Stimulated activated naive CD8-positive, alpha-beta T cell treated with anti-CD3 and anti-CD28 coated beads, Interleukin-15, amount 100 ng/mL, for 72 hours (primary cell): ENCODE data around the gene MRPS18A.
A peak's percentile ranks its signal among the peaks of the same experiment; 100 is the strongest.

ENCODE experiments used
- ATAC-seq: fragments of 150-1000 bp; cut with Tn5 transposase; 2 replicates; pipeline ENCODE4 v1.10.0; 2021; ENCODE audit warnings: mild to moderate bottlenecking, moderate library complexity
- DNase-seq, 2 donors: peaks; one replicate each; pipeline ENCODE4 v3.0.0; 2021 to 2022
- H3K27ac Mint-ChIP-seq, 2 donors: one replicate each; pipeline ENCODE4 v1.8.0; 2022; ENCODE audit warnings: mild to moderate bottlenecking in 2 of 2, mixed read lengths in 2 of 2, moderate library complexity in 2 of 2
- H3K27me3 Mint-ChIP-seq: one replicate; pipeline ENCODE4 v1.8.0; 2022; ENCODE audit warnings: mixed read lengths
- H3K4me1 Mint-ChIP-seq: one replicate; pipeline ENCODE4 v1.8.0; 2022; ENCODE audit warnings: mild to moderate bottlenecking, mixed read lengths
- H3K4me3 Mint-ChIP-seq, 2 donors: one replicate each; pipeline ENCODE4 v1.8.0; 2022; ENCODE audit warnings: mild to moderate bottlenecking in 2 of 2, mixed read lengths in 2 of 2, moderate library complexity in 1 of 2
- H3K9me3 Mint-ChIP-seq, 2 donors: one replicate each; pipeline ENCODE4 v1.8.0; 2022; ENCODE audit warnings: mixed read lengths in 2 of 2

Gene MRPS18A

DNA sequence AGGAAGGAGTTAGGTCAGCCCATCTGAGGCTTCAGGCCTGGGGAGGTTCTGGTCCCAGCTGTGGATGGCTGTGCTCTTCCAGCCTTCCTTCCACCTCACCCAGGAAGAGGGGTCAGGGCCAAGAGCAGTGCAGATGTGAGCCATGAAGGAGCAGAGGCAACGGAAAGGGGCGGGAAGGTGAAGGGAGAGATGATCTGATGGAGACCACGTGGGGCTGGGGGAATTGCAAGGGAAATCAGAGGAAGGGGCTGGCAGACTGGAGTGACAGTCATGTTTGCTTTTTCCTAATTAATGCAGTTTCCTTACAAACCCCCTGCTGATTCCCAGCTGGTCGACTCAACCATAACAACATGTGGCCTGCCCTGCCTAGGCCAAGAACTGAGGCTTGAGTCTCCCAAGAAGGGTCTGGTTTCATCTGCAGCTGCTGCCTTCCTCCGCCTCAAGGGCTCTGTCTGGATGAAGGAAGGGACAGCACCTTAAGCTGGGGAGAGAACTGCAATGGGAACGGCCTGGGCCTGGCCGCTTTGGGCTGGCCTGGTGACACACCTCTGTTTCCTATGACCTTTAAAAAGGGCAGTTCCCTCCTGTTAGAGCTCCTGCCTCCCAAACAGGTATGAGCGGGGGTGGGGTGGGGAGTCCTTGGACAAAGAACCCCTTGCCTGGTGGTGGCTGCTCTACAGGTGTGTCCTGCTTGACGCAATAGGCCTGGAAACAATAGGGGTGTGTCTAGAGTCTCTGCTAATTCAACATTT is 7.8 kb upstream of the MRPS18A start:
- ATAC-seq (no peak), DNase-seq (no peak)
- H3K4me3 Mint-ChIP-seq: no peak overlapping the region
- H3K27me3 Mint-ChIP-seq: peaks cover 37% of the 10 kb centered on the region
- H3K4me1 Mint-ChIP-seq: no peaks in the 10 kb centered on the region
- H3K27ac Mint-ChIP-seq: peak overlapping the region in 1 of 2 donors; percentile 26
- no peaks in the 10 kb centered on the region for H3K9me3 Mint-ChIP-seq

DNA sequence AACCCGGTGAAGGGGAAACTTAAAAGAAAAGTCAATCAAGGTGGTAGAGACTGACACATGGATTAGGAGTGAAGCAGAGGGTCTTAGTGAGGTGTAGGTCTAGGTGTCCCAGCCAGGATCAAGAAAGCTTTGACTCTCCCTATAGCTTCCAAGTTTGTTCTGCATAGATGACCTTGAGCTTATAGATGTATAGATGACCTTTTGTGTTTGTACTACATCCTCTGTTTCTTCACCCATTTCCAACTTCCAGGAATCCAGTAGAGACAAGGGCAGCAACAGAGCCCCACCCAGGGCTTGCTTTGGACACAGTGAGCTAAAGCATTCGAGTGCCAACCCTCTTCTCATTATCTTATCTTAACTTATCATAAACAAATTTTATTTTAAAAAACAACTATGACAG is 1.8 kb upstream of the MRPS18A start:
- DNase-seq: no peak
- Mint-ChIP-seq H3K4me3 (no peak overlapping the region), H3K27ac (no peak overlapping the region), H3K4me1 (peaks cover 30% of the 10 kb centered on the region), H3K9me3 (no peaks in the 10 kb centered on the region), H3K27me3 (peaks cover 3% of the 10 kb centered on the region)
- no peak for ATAC-seq

DNA sequence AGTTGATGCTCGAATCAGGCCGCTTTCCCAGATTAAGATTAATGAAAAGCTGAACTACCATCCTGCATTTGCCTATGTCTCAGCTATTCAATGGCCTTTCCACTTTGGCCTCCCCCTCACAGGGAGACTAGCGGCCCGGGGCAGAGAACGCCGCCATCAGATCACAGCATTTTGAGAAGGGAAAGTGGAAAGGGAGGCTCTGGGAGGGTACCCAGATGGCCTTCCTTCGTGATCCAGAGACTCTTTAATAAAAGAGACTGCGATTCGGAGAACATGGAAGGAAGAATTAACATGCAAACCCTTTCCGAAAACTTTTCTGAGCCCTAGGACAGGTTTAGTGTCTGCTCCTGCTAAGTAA is 533 bp downstream of the MRPS18A start:
- Mint-ChIP-seq H3K27me3 (no peaks in the 10 kb centered on the region), H3K27ac (peak overlapping the region; percentile 90 to 98), H3K4me1 (peaks cover 48% of the 10 kb centered on the region), H3K9me3 (no peaks in the 10 kb centered on the region), H3K4me3 (peak overlapping the region; percentile 88 to 94)
- ATAC-seq: peak; percentile 3
- no peak for DNase-seq

DNA sequence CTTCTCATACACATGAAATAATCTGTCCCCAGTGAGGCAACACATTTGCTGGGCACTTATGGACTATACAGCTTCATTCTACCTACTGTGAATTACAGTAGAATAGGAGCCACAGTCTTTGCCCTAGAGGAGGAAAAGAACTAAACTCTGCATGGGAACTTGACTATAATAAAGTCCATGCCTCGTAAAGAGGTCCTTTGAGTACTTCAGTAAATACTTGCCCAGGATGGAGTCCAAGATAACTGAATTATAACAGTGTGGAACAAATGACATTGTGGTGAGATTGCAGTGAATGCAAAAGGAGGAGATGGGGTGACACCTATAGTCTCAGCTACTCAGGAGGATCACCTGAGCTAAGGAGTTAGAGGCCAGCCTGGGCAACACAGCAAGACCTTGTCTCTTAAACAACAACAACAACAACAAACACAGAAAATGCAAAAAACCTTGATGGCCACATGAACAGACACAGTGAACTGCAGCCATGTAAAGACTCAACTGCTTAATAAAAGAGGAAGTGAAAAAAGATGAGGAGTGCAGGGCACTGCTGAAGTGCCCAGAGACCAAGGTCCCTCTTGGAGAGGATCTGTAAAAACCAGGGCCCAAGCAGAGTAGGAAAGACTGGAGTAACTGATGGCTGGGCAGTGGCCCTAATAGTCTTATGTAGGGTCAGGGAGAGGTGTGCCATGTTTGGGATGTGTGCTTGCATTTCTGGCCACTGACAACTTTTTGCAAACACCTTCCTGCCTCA is 3.7 kb downstream of the MRPS18A start:
- peak overlapping the region in 1 of 2 donors; percentile 79 for H3K27ac Mint-ChIP-seq
- H3K27me3 Mint-ChIP-seq: no peaks in the 10 kb centered on the region

DNA sequence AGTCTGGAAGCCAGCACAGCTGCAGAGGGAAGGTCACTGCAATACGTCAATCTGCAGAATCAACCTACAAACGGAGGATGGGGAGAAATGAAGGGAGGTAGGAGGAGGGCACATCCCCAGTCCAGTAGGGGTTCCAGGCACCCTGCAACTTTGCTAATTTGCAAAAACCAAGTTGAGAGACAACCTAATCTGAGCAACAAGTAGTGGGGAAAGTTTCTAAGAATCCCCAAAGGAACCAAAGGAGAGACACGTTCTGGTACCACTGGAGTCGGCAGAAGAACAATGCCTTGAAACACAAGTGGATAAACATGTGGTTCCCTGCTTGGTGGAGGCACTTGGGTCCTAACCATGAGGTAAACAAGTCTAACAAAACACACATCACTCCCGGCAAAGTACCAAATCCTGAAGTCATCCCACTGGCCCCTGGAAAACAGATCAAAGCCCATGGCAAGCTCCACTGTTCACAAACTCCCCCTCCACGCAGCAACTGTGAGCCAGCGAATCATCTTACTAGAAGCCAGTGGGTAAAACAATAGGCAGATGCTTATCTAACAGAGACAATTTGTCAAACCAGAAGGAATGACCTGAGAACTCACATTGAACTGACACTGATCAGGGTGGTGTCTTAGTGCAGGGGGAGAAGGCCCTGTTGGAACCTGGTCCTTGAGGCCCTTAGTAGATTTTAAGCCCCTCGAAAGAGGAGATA is 4.7 kb downstream of the MRPS18A start:
- no peak overlapping the region for H3K4me3 Mint-ChIP-seq
- H3K4me1 Mint-ChIP-seq: peaks cover 41% of the 10 kb centered on the region
- no peak for ATAC-seq
- peak overlapping the region in 1 of 2 donors; percentile 13 for H3K27ac Mint-ChIP-seq
- no peak for DNase-seq
- no peaks in the 10 kb centered on the region for H3K27me3 Mint-ChIP-seq
- H3K9me3 Mint-ChIP-seq: no peaks in the 10 kb centered on the region

More for the DNA sequence above, 3.7 kb downstream of the MRPS18A start:
- no peak overlapping the region for H3K4me3 Mint-ChIP-seq
- H3K9me3 Mint-ChIP-seq: no peaks in the 10 kb centered on the region
- DNase-seq: no peak
- H3K4me1 Mint-ChIP-seq: peaks cover 48% of the 10 kb centered on the region
- ATAC-seq: no peak

DNA sequence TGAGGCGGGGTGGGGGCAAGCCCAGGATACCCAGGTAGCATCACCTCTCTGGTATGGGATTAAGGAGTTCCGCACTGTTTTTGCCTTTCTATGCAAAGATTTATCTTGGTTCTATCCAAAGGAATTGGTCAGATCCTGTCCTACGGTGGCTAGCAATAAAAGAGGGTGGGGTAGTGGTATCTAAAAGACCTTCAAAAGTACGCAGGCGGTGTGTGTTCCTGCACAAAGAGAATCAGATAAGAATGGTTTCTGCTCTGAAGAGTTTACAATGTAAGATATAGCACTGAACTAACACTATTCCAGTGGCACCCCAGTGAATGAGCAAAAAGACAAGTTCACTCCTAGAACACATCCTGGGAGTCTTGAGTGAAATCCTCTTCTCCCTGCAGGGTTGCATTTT is 6.3 kb downstream of the MRPS18A start:
- Mint-ChIP-seq H3K4me1 (peaks cover 32% of the 10 kb centered on the region), H3K4me3 (no peak overlapping the region), H3K9me3 (no peaks in the 10 kb centered on the region), H3K27ac (peak overlapping the region in 1 of 2 donors; percentile 6), H3K27me3 (no peaks in the 10 kb centered on the region)
- ATAC-seq (no peak), DNase-seq (no peak)

DNA sequence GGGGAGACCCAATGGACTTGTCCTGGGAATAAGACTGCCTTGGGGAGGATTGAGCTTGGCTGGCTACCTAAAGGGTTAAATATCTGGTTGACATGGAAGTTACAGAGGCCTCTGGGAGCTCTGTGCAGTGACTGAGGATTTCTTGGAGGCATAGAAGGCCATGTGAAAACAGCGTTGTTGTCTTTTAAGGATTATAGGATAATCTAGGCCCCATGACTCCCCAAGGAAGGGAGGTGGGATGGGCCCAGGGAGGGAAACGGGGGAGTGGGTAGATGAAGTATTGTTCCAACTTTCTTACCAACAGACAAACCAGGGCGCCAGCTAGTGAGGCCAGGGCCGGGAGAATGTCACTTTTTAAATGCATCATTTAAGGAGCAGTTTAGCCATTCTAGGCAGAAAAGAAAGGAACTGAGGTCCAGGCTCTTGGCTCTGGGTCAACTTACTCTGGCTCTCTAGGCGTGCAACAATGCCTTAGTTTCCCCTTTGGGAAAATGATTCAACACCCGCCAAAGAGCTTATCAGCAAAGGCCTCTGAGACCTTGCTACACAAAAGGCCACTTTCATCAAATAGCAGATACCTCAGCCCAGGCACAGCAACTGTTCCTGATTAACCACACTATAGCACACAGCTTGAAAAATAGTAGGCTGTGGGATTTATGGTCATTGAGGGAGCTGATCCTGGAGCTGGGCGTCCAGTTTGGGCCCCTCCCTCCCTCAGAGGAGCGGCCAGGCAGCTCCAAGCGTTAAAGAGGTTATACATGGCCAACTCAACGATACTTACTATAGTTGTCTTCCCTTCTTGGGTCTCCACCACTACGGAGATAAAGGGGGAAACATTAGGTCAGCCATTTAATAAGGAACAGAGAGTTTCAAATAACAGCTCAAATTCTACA is 7.0 kb downstream of the MRPS18A start:
- H3K4me3 Mint-ChIP-seq: no peak overlapping the region
- H3K4me1 Mint-ChIP-seq: peaks cover 29% of the 10 kb centered on the region
- DNase-seq (no peak), ATAC-seq (no peak)
- H3K9me3 Mint-ChIP-seq: no peaks in the 10 kb centered on the region
- H3K27ac Mint-ChIP-seq: peak overlapping the region; percentile 6 to 59
- no peaks in the 10 kb centered on the region for H3K27me3 Mint-ChIP-seq

DNA sequence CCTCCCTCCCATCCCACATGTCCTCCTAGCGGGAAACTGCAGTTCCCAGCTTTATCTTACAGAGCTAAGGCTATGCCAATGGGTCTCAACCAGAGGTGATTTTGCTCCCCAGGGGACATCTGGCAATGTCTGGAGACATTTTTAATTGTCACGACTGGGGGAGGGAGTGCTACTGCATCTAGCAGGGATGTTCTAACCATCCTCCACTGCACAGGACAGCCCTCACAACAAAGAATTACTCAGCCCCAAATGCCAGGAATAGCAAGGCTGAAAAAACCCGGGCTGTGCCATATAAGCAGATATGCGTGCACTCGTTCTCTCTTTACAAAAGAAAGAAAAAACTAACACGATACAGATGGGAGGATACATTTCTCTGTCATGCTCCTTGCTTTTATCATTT is 8.5 kb downstream of the MRPS18A start:
- H3K27ac Mint-ChIP-seq: no peak overlapping the region
- no peaks in the 10 kb centered on the region for H3K9me3 Mint-ChIP-seq
- H3K27me3 Mint-ChIP-seq: no peaks in the 10 kb centered on the region
- DNase-seq (no peak), ATAC-seq (no peak)
- H3K4me1 Mint-ChIP-seq: peaks cover 14% of the 10 kb centered on the region
- no peak overlapping the region for H3K4me3 Mint-ChIP-seq

DNA sequence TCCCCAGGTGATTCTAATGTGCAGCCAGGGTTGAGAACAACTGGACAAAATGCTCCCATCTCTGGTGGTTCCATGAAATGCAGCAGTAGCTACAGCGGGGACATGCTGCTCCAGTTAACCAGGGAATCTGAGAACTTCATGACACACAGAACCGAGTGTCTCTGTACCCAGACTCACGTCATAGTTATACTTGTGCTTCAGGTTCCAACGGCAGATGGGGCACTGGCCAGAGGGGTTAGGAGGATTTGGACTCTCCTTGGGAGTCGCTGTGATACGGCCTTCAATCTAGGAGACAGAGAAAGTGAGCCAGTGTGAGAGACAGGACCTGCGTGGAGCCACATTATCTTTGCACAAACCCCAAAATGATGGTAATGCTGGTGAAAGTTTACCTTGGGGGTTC is 9.2 kb downstream of the MRPS18A start:
- Mint-ChIP-seq H3K27me3 (no peaks in the 10 kb centered on the region), H3K27ac (peak overlapping the region in 1 of 2 donors; percentile 75), H3K4me1 (peaks cover 9% of the 10 kb centered on the region), H3K9me3 (no peaks in the 10 kb centered on the region), H3K4me3 (no peak overlapping the region)
- DNase-seq: no peak
- ATAC-seq: no peak

DNA sequence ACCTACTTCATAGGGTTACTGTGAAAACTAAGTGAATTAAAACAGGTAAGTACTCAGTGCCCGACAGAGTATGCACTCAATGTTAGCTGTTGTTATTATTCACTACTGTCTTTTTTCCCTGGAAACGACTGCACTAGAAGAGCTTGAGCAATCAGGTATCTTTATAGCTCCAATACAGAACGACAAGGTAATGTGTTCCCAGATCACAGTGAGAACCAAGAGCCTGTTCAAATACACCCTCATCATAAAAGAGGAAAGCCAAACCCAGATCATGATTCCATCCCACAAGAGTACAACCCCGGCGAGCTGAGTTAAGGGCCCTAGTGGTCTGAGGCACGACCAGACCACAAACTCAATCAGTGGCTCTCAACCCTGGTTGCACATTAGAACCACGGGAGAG is 9.8 kb downstream of the MRPS18A start:
- no peak for DNase-seq
- no peak overlapping the region for H3K4me3 Mint-ChIP-seq
- H3K27me3 Mint-ChIP-seq: no peaks in the 10 kb centered on the region
- peaks cover 4% of the 10 kb centered on the region for H3K4me1 Mint-ChIP-seq
- ATAC-seq: no peak
- H3K9me3 Mint-ChIP-seq: no peaks in the 10 kb centered on the region
- no peak overlapping the region for H3K27ac Mint-ChIP-seq

DNA sequence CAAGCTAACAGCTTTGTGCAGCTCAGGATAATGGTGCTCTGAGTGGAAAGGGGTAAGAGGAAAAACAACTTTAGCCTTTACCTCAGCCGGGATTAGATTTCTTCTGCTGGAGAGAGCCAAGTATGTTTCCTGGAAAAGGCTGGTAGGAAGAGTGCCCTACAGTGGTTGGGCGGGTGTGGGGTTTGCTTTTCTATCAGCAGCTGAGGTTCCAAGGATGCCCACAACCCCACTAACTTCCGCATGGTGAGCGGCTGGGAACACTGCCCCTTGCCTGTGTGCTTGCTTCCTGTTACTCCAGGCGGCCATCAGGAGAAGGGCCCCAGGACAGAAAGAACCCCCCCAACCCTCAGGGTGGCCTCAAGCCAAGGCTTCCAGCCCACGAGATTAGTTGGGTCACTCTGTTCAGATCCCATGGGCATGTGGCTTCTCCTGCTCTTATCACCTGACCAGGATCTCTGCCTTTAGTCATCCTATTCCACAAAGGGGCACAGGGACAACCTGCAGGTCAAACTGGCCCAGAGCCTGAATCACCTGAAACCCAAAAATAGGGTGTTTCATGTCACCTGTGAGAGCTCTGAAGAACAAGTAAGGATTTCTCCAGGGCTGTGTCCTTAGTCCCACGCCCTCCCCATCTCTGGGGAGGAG is 10.5 kb downstream of the MRPS18A start:
- Mint-ChIP-seq H3K27me3 (no peaks in the 10 kb centered on the region), H3K9me3 (no peaks in the 10 kb centered on the region), H3K4me1 (peaks cover 1% of the 10 kb centered on the region), H3K27ac (peak overlapping the region in 1 of 2 donors; percentile 86), H3K4me3 (no peak overlapping the region)
- DNase-seq (no peak), ATAC-seq (no peak)

DNA sequence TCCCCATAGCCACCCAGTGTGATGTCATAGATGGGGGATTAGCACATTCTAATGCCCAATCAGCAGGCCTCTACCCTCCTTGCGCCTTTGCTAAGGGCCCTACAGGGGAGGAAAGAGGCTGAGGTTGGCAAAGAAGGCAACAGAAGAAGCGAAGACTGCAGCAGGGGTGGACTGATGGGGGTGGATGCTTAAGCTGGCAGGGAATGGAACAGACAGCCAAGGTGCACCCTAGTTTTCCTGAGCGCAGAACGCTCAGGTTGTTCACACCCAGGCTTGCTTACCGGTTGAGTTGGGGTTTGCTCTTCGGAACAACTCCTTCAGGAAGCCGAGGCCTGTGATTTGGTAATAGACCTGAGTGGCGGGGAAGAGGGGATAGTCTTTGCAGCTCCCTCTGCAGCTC is 12.7 kb downstream of the MRPS18A start:
- no peak overlapping the region for H3K4me3 Mint-ChIP-seq
- ATAC-seq (no peak), DNase-seq (no peak)
- peaks cover 23% of the 10 kb centered on the region for H3K4me1 Mint-ChIP-seq
- peak overlapping the region in 1 of 2 donors; percentile 54 for H3K27ac Mint-ChIP-seq
- no peaks in the 10 kb centered on the region for H3K27me3 Mint-ChIP-seq
- no peaks in the 10 kb centered on the region for H3K9me3 Mint-ChIP-seq

DNA sequence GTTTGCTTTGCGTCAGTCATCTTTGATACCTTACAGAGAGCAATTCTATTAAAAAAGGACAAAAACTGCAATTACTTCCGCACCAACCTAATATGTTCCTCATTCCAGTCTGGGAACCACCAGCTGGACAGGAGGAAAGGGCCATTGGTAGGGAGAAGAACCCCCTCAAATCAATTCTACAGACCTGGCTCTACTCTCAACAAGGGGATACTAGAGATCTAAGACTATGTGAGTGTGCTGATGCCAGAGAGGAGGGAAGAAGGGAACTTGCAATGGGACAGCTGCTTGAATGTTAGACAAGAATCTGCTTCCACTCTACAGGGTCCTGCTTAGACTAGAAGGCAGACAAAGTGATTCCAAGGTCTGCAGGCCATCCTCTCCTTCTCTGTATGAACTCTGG is 13.3 kb downstream of the MRPS18A start:
- ATAC-seq (no peak), DNase-seq (no peak)
- Mint-ChIP-seq H3K27ac (no peak overlapping the region), H3K4me3 (no peak overlapping the region), H3K27me3 (no peaks in the 10 kb centered on the region), H3K4me1 (peaks cover 29% of the 10 kb centered on the region), H3K9me3 (no peaks in the 10 kb centered on the region)

DNA sequence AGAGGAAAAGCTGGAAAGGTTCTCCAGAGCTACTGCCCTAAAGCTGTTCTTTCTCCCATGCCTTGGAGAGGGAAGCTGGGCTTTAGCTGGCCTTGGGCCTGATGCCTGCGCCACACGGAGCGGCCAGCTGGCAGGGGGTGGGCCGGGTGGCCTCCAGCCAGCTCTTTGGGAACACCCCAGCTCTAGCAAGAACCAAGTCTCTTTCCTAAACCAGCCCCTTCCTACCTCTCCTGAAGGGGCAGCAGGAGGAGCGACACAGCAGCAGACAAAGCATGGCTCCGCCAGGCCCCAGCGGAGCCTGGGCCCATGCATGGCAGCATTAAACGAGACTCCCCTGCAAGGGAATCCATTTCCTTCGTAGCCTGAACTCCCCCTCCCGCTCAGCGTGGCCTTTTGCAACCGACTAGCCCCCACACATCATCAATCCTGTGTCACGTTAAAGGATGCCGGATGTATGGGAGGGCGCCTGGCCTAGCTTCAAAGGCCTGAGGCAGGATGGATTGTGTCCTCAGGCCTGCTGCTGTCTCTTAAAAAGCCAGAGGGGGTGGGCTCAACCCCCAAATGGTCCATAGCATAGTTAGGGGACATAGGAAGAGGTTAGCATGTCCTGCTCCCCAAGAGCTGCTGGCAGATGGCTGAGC is 14.0 kb downstream of the MRPS18A start:
- no peak overlapping the region for H3K27ac Mint-ChIP-seq
- DNase-seq (no peak), ATAC-seq (no peak)
- H3K9me3 Mint-ChIP-seq: no peaks in the 10 kb centered on the region
- H3K4me1 Mint-ChIP-seq: peaks cover 37% of the 10 kb centered on the region
- H3K4me3 Mint-ChIP-seq: no peak overlapping the region
- no peaks in the 10 kb centered on the region for H3K27me3 Mint-ChIP-seq
